GM12874 (cell line): ENCODE data around the gene SPRR1A.

Experiments
- CTCF ChIP-seq: IDR thresholded peaks from 2 replicates; pipeline ENCODE4 v1.5.1; 2011; ENCODE audit warnings: low read depth, mild to moderate bottlenecking, control low read depth, low read length, moderate library complexity; ENCODE audit not compliant: insufficient read depth

SPRR1A gene

GRCh38 chr1:152953761-152954160 lies 30.1 kb upstream of the SPRR1A start:
- TF ChIP-seq CTCF, result no peak

GRCh38 chr1:152954436-152954835 lies 29.4 kb upstream of the SPRR1A start:
- TF ChIP-seq CTCF, result no peak

- TF ChIP-seq CTCF, result no peak
Measured at GRCh38 chr1:152957561-152957960, 26.3 kb upstream of the SPRR1A start.

GRCh38 chr1:152959273-152959672 lies 24.6 kb upstream of the SPRR1A start:
- no peak for TF ChIP-seq CTCF

- TF ChIP-seq CTCF, result no peak
Measured at GRCh38 chr1:152959801-152960451, 24.0 kb upstream of the SPRR1A start.

GRCh38 chr1:152960452-152961044 lies 23.3 kb upstream of the SPRR1A start:
- TF ChIP-seq CTCF, result peak; percentile 62

GRCh38 chr1:152961226-152961891 lies 22.5 kb upstream of the SPRR1A start:
- TF ChIP-seq CTCF, result no peak
